ENCODE data around the gene FEZF2.

The FEZF2 gene

DNA sequence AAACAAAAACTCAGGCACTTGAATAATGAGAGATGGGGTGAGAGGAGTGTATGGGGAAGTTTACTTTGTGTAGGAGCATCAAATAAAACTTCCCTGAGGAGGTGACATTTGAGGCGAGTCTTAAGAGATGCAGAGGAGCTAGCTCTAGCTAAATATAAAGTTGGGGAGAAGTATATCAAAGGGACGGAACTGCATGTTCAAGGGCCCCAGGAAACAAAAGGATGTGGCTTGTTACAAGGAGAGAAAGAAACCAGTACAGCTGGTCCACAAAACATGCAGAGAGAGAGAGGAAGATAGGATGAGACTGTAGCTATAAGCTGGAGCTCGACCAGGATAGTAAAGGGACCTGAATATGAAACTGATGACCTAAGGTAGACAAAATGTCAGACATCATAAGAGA is 17.6 kb downstream of the FEZF2 start:
- Histone ChIP-seq H3K4me1 (ENCODE audit: low read length) (no peaks in the 10 kb centered on the region), H3K4me3 (ENCODE audit: low read length) (no peak overlapping the region), H3F3A (ENCODE audit: insufficient read depth, low read length) (no peaks in the 10 kb centered on the region), H3K9ac (ENCODE audit: low read length) (no peak overlapping the region), H3K27me3 (replicated peaks; ENCODE audit: insufficient read depth, low read length) (no peaks in the 10 kb centered on the region), H3K36me3 (replicated peaks; ENCODE audit: insufficient read depth, low read length) (no peaks in the 10 kb centered on the region), H4K20me1 (ENCODE audit: insufficient read depth, low read length) (no peaks in the 10 kb centered on the region), H3K4me2 (ENCODE audit: low read depth, low read length) (no peak overlapping the region), H3K79me2 (ENCODE audit: low read length) (no peaks in the 10 kb centered on the region), H2AFZ (ENCODE audit: low read length) (no peak overlapping the region), H3K9me2 (replicated peaks; ENCODE audit: insufficient read depth, low read length) (no peaks in the 10 kb centered on the region), H3K27ac (ENCODE audit: low read length) (no peak overlapping the region), H3K9me3 (replicated peaks; ENCODE audit: insufficient read depth, low read length) (no peaks in the 10 kb centered on the region)
- no peak for DNase-seq
- TF ChIP-seq EZH2phosphoT487 (IDR thresholded peaks at IDR 0.05; ENCODE audit: low read length) (no peak), EZH2 (optimal IDR thresholded peaks at IDR 0.05; ENCODE audit: low read depth, low read length) (no peak)
- TF ChIP-seq, protein P1, sequence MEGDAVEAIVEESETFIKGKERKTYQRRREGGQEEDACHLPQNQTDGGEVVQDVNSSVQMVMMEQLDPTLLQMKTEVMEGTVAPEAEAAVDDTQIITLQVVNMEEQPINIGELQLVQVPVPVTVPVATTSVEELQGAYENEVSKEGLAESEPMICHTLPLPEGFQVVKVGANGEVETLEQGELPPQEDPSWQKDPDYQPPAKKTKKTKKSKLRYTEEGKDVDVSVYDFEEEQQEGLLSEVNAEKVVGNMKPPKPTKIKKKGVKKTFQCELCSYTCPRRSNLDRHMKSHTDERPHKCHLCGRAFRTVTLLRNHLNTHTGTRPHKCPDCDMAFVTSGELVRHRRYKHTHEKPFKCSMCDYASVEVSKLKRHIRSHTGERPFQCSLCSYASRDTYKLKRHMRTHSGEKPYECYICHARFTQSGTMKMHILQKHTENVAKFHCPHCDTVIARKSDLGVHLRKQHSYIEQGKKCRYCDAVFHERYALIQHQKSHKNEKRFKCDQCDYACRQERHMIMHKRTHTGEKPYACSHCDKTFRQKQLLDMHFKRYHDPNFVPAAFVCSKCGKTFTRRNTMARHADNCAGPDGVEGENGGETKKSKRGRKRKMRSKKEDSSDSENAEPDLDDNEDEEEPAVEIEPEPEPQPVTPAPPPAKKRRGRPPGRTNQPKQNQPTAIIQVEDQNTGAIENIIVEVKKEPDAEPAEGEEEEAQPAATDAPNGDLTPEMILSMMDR (IDR thresholded peaks at IDR 0.05; ENCODE audit: low read length), result no peak

DNA sequence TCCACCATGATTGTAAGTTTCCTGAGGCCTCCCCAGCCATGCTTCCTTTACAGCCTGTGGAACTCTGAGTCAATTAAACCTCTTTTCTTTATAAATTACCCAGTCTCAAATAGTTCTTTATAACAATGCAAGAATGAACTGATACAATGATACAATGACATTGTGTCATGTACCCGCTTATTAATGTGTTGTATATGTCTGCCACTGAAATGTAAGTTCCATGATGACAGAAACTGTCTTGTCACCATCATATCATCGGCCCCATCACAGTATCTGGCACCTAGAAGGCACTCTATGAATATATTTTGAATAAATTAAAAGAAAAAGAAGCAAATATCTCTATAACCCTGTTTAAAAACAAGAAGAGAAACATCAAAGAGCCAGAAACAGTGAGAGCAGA is 29.6 kb downstream of the FEZF2 start:
- no peak overlapping the region for H3K4me3 ChIP-seq (ENCODE audit: low read length)
- H2AFZ ChIP-seq (ENCODE audit: low read length), result no peak overlapping the region
- H3K9ac ChIP-seq (ENCODE audit: low read length), result no peak overlapping the region
- TF ChIP-seq EZH2 (optimal IDR thresholded peaks at IDR 0.05; ENCODE audit: low read depth, low read length), result no peak
- TF ChIP-seq, protein P1 (IDR thresholded peaks at IDR 0.05; ENCODE audit: low read length), result no peak
- no peaks in the 10 kb centered on the region for H4K20me1 ChIP-seq (ENCODE audit: insufficient read depth, low read length)
- no peaks in the 10 kb centered on the region for H3K9me2 ChIP-seq (replicated peaks; ENCODE audit: insufficient read depth, low read length)
- no peak overlapping the region for H3K27ac ChIP-seq (ENCODE audit: low read length)
- H3K79me2 ChIP-seq (ENCODE audit: low read length), result no peaks in the 10 kb centered on the region
- no peaks in the 10 kb centered on the region for H3F3A ChIP-seq (ENCODE audit: insufficient read depth, low read length)
- no peak for DNase-seq
- H3K4me1 ChIP-seq (ENCODE audit: low read length), result no peaks in the 10 kb centered on the region
- H3K36me3 ChIP-seq (replicated peaks; ENCODE audit: insufficient read depth, low read length), result no peaks in the 10 kb centered on the region
- no peaks in the 10 kb centered on the region for H3K9me3 ChIP-seq (replicated peaks; ENCODE audit: insufficient read depth, low read length)
- no peak overlapping the region for H3K4me2 ChIP-seq (ENCODE audit: low read depth, low read length)
- no peaks in the 10 kb centered on the region for H3K27me3 ChIP-seq (replicated peaks; ENCODE audit: insufficient read depth, low read length)

DNA sequence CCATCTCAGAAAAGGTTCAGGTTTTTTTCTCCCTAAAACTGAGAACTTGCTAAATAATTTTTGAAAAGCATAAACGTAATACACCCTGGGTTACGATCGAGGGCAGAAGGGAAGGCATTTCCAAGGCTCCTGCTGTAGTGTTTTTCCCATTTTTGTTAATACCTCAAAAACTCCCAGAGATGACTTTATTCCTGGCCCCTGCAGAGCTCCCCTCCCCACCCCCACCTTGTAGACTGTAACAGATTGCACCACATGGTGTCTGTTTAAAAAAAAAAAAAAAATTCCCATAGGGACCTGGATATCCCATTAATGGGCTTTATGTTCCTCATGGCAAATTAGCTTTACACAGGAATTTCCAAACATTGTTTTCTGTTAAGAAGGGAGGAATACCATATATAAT is 38.2 kb downstream of the FEZF2 start:
- Histone ChIP-seq H3K4me1 (ENCODE audit: low read length) (no peaks in the 10 kb centered on the region), H3K4me3 (ENCODE audit: low read length) (no peak overlapping the region), H3K9me3 (replicated peaks; ENCODE audit: insufficient read depth, low read length) (no peaks in the 10 kb centered on the region), H3K9ac (ENCODE audit: low read length) (no peak overlapping the region), H3K9me2 (replicated peaks; ENCODE audit: insufficient read depth, low read length) (no peaks in the 10 kb centered on the region), H3K4me2 (ENCODE audit: low read depth, low read length) (no peak overlapping the region), H2AFZ (ENCODE audit: low read length) (no peak overlapping the region), H3K27me3 (replicated peaks; ENCODE audit: insufficient read depth, low read length) (no peaks in the 10 kb centered on the region), H3F3A (ENCODE audit: insufficient read depth, low read length) (no peaks in the 10 kb centered on the region), H4K20me1 (ENCODE audit: insufficient read depth, low read length) (no peaks in the 10 kb centered on the region), H3K36me3 (replicated peaks; ENCODE audit: insufficient read depth, low read length) (no peaks in the 10 kb centered on the region), H3K27ac (ENCODE audit: low read length) (no peak overlapping the region), H3K79me2 (ENCODE audit: low read length) (no peaks in the 10 kb centered on the region)
- TF ChIP-seq EZH2phosphoT487 (IDR thresholded peaks at IDR 0.05; ENCODE audit: low read length) (no peak), EZH2 (optimal IDR thresholded peaks at IDR 0.05; ENCODE audit: low read depth, low read length) (no peak)
- TF ChIP-seq, protein P1 (IDR thresholded peaks at IDR 0.05; ENCODE audit: low read length), result no peak
- no peak for DNase-seq
